GM19463 (cell line): Measurements from ENCODE around the gene FGF18.

Experiments used
- ATAC-seq: cut with Tn5 transposase; IDR thresholded peaks from one replicate; pipeline ENCODE4 v1.9.1; 2021; ENCODE audit warnings: mild to moderate bottlenecking, moderate library complexity; ENCODE audit not compliant: unreplicated experiment

The FGF18 gene

DNA sequence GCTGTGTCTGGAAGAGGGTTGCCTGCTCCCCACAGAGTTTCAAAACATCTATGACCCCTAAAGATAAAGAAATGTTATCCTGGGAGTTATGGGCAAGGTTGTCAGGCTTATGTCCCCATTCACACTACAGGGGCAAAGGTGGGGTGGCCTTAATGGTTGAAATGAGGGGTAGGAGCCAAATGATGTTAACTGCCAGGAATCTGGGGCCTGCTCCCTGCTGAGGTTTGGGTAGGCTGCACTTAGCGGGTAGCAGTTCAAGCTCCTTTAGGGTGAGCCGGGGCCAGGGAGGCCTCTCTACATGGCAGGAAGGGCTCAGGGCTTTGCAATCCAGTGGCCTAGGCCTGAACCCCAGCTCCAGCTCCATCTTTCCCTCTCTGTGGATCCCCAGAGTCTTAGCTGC, 3.0 kb downstream of the FGF18 start:
- ATAC-seq = no peak

DNA sequence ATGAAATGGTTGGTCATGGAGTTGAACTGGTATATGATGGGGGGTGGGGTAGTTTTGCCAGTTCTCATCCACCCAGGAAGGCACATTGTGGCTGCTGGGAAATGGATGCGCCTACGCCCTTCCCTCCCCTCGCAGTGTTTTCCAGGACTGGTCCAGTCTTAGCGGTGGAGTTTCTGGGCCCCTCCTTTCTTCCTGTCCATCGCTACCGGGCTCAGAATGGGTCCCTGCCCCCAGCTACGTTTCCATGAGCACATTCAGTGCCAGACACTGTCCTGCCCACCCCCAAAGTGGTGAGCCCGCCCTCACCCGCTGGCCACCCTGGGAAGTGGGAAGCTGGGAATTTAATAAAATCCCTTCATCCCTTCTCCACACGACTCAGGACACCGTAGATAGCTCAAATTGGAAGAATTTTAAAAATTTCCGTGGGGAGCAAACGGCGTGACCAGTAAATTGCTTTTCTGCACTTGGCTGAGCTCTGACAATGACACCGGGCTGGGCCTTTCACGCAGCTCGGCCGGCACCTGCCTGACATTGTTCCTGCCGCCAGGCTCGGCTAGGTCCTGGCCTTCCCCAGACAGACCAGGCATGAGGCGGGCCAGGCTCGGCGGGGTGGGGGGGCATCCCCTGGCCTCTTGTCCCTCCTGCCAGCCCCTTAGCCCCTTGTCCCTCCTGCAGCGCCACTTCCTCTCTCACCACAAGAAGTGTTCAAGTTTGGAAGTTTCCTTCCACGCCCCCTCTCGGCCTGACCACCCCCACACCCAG, 3.6 kb downstream of the FGF18 start:
- ATAC-seq = no peak

DNA sequence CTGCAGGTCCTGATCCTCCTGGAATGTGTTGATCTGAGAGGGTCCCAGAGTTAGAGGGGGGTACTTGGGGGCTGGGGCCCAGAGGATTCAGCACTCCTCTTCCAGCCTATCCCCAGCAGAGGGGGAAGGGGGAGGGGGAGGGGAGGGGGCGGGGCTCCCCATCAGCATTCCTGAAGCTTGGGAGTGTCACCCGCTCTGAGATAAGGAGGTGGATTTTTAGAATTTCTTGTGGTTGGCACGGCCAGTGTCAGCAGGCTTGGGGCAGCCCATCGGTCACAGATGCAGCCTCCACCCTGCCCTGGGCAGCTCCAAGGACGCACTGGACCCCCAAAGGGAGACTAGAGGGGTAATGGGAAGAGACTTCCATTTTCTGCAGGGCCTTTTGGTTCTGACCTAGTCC, 5.3 kb downstream of the FGF18 start:
- no peak for ATAC-seq

DNA sequence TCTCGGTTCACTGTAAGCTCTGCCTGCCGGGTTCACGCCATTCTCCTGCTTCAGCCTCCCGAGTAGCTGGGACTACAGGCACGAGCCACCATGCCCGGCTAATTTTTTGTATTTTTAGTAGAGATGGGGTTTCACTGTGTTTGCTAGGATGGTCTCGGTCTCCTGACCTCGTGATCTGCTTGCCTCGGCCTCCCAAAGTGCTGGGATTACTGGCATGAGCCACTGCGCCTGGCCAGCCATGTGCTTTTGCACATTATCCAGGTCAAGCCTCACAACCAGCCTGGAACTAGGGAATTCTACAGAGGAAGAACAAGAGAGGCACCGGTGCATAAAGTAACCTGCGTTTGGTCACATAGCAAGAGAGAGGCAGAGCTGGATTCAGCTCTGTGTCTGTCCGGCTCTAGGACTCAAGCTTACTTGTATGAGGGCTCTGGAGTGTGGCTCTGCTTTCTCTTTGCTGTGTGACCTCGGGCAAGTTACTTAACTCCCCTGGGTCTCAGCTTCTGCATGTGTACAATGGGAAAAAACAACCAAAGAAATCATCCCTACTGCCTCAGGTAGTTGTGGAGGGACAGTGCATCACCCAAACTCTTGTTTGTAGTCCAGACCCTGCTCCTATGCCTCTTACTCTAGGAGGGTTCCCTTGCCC, 6.3 kb downstream of the FGF18 start:
- no peak for ATAC-seq

DNA sequence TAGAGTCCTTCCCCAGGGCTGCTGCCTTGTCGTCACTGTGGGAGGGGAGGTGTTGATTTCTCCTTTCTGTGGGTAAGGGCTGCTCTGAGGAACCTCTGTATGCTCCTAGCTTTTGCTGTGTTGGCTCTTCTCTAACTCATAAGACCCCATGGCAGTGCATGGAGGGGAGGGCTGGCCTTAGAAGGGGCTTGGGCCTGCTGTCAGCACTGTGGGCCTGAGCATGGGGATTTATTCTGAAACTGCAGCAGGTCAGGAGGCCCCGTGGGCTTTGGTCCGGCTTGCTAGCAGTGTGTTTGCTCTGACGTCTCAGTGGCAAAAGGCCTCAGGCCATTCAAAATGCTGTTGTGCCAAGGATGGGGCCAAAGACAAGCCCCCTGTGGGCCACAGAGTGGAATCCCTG, 6.8 kb downstream of the FGF18 start:
- ATAC-seq = no peak

DNA sequence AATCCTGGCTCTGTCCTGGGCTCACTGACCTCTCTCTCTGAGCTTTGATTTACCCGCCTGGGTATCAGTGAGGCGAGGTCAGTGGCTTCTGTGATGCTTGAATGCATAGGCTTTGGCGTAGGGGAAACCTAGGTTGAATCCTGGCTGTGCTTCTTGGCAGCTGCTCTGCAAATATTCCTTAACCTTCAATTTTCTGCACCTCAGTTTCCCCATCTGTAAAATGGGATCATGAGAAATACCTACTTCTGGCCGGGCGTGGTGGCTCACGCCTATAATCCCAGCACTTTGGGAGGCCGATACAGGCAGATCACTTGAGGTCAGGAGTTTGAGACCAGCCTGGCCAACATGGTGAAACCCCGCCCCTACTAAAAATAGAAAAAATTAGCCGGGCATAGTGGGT, 7.2 kb downstream of the FGF18 start:
- ATAC-seq = no peak

DNA sequence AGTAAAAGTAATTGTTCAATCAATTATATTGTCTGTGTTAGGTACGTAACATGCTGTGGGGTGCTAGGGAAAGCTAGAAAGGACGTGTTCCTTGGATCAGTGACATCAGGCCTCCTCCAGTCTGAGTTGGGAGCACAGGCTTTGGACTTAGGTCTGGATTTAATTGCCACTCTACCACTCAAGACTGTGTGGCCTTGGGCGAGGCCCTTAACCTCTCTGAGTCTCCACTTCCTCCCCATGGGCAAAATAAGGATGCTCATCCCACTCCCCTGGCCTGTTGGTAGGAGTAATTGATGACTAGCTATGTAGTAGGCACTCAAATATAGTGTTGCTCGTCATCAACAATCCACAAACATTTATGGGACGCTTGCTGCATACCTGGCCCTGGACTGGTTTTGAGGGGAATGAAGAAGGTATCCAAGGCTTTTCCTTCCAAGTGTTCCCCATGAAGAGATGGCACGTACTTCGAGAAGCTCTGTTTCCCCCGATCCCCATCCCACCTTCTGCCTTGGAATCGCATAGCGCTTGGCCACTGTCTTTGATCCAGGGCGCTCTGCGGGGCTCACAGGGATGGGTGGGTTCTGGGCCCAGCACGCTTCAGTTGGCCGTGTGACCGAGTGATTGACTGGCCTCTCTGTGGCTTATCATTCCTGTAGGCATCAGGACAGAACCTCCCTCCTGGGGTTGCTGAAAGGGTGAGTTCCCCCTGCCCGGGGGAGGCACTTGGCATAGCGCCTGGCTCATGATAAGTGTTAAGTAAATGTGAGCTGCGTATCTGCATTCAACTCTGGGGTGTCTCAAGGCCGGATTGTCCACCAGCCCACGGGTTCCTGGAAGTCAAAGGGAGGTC, 8.1 kb downstream of the FGF18 start:
- ATAC-seq = no peak

DNA sequence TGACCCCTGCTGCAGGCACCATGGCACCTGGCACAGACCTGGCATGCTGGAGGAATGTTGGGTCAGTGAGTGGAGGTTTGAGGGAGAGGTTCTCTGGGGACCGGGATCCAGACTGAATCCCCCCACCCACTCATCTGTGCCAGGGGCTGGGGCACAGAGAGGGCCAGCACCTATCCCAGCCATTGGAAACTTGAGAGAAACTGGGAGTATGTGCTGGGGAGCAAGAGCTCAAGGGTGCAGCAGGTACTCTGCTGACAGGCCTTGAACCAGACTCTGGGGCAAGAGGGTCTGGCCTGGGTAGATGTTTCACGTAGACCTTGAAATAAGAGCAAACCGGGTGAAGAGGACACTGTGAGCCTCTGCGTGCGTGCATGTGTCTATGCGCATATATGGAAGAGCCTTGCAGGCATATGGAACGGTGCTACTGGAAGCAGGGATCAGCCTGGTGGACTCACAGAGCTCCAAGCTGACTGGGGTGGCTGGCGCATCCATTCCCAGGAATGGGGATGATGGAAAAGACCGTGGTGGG, 8.8 kb downstream of the FGF18 start:
- ATAC-seq = no peak

DNA sequence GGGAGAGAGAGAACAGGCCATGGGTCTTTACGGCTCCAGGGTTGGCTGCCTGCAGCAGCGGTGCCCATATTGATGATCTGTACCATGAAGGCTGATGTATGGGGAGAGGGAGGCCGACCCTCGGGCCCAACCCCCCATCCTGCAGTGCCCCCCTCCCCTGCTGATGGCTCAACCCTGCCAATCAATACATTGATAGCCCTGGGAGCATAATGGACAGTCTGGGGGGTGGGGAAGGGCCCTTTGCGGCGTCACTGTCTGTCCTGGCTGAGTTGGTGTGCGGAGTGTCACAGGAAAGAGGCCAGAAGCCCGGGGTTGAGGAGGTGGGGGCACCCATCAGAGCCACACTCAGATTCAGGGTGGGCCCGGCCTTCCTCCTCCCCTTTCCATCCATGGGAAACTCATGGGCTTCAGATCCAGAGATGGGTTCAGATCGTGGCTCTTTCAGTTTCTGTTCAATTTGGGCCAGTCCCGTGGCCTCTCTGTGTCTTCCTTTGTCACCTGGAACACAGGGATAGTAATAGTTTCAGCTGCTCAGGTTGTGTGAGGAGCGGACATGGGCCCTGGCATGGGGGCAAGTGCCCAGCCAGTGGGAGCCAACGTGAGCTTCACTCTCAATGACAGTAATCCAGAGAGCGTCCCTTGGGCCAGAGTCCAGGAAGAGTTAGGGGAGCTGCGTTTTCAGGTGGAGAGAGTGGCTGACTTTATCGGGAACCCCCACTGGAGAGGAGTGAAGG, 9.5 kb downstream of the FGF18 start:
- no peak for ATAC-seq

DNA sequence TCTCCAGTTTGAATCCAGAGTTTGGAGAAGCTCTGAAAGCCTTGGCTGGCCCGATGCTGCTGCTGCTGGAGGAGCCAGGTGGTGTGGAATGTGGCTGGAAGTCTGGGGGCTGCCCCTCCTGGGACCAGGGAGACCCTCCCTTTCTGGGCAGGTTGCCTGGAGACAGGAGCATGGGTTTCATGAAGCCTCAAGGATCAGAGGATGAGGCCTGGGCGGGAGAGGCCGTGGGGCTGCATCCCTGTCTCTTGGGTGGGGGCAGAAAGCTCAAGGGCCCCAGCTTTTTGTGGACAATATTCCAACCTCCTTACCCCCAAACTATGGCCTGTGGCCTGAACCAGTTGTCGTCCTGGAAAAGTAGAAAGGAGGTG, 10.1 kb downstream of the FGF18 start:
- no peak for ATAC-seq

DNA sequence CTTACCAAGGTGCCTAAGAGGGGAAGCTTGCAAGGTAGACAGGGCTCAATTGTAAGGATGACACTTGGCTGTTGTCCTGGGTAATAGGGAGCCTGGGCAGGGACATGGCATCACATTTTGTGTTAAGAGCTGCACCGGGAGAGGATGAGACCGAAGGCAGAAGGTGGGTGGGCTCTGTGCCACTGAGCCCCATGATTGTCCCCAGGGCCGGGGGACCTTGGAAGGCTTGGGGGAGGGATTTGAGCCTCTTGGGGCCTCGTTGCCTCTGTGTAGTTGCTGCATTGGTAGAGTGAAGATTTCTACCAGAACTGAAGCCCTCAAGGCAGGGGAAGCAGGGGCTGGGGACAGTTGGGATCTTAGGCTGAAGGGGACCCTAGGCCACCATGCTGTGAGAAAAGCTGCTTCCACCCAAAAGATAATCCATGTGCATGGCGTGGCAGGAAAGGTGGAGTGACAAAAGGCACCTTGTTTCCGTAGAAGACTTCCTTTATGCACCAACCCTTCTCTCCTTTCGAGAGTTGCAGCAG, 11.9 kb downstream of the FGF18 start:
- ATAC-seq = no peak

DNA sequence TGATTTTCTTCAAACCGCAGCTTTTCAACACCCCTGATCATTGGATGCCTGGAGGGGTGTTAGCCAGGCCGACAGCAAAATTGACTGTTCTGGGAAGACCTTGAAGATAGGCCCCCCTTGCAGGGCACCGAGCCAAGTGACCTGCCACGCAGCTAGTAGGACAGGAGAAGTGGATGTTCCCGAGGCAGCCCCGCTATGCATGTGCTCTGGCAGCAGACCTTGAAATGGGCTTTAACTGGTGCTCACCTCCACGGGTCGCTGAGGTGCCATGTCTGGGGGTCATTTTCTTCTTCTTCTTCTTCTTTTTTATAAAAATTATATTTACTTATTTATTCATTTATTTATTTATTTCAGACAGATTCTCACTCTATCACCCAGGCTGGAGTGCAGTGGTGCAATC, 12.6 kb downstream of the FGF18 start:
- no peak for ATAC-seq

DNA sequence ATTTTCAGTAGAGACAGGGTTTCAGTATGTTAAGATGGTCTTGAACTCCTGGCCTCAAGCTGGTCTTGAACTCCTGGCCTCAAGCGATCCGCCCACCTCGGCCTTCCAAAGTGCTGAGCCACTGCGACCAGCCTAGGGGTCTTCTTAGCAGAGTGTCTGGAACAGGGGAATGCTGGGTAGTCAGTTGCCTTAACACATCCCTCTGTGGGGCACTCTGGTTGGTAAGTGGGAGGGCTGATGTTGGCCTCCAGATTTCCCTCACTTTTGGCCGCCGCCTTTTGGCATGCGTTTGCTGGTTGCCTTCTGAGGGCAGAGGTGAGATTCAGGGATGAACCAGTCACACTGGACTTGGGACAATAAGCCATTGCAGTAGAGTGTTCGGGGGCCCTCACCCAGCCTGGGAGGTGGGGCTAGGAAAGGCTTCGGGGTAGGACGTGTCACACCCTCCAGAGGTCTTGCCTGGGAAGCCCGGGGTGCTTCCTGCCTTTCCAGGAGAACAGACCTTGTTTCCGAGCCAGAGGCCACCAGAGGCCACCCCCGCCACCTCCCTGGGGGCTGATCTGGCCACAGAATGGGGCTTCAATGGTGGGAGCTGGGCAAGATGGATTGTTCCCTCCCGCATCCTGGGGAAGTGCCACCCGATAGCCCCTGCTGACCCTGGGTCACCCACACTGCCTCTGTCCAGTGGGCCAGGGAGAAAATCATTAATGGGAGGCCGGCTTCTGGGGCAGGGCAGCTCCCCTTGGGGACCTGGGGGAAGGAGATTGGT, 13.3 kb downstream of the FGF18 start:
- ATAC-seq = no peak

DNA sequence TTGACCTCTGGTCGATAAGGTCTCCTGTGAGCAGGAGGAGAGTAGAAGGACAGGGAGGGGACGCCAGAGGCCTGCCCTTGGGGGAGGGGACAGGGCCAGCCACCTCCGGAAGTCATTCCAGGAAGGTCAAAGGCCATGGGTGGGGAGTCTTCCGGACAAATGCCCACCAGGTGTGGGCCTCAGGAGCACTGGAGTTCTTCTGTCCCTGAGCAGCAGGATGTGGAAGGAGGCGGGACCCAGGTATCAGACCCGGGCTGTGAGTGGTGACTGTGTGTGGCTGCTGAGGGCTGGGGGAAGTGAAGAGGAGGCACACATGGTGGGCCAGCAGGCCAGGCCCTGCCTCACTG, 13.9 kb downstream of the FGF18 start:
- no peak for ATAC-seq

DNA sequence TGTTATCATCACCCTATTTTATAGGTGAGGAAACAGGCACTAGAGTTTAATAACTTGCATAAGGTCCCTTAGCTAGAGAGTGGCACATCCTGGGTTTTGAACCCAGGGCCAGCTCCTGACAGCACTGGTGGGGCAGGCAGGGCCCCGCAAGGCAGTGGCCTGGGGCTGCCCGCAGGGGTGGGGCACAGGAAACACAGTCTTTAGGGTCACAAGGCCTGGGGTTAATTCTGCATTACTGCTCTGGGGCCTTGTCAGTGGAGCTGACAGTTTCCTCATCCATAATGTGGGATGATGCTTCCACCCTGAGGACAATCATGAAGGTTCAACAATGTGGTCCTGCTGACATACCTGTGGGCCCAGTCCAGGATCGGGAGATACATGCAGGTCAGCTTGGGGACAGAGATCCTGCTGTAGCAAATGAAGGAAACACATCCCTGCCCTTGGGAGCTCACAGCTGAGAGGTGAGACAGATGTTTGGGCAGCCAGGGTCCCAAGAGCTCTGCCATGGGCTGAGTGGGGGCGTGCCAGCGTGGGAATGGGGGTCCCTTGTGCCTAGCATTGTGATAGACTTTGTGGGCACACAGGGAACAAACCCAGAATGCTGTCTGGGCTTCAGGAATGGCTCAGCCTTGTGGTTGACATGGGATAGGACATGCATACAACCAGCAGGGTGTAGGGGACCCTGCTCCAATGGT, 14.7 kb downstream of the FGF18 start:
- no peak for ATAC-seq

DNA sequence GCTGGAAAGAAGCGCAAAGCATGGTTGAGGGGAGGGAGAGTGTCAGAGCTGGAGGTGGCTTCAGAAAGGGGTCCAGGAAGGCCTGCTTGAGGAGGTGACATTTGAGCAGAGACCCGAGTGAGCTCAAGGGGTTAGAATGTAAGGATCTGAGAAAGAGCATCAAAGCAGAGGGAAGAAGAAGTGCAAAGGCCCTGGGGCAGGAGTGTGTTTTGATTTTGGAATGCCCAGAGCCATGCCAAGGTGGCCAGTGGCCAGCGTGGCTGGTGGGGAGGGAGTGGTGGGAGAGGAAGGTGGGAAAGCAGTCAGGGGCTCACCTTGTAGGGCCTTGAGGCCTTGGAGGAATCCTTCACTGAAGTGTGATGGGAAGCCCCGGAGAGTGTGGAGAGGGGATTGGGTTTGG, 15.4 kb downstream of the FGF18 start:
- ATAC-seq = no peak

DNA sequence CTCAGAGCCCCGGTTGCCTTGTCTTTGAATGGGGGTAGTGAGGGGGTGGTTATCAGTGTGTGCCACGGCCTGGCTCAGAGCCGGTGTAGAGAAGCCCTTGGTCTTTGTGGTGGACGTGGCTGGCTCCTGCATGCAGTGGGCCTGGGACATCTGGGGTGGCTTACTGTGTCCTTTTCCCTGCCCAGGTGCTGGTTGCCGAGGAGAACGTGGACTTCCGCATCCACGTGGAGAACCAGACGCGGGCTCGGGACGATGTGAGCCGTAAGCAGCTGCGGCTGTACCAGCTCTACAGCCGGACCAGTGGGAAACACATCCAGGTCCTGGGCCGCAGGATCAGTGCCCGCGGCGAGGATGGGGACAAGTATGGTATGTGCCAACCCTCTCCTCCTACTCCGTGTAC, 16.5 kb downstream of the FGF18 start:
- no peak for ATAC-seq

DNA sequence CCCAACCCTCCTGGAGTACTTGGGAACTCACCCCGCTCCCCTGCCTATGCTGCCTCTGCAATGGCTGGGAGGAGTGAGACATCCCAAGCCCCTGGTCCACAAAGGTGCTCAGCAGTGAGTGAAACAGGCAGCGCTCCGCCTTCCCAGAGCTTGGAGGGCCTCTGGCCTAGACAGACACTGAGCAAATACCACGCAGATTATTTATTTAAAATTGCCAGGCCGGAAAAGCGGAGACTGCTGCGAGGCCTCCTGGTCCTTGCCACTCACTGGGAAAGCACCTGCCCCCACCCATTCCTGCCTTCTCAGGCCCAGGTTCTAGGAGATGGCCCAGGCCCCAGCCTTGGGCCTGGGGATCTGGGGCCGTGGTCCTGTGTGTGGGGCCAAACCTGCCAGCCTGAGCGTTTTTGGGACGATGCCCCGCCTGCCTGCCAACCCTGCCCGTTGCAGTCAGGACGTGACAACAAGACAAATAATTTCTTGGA, 17.4 kb downstream of the FGF18 start:
- no peak for ATAC-seq

DNA sequence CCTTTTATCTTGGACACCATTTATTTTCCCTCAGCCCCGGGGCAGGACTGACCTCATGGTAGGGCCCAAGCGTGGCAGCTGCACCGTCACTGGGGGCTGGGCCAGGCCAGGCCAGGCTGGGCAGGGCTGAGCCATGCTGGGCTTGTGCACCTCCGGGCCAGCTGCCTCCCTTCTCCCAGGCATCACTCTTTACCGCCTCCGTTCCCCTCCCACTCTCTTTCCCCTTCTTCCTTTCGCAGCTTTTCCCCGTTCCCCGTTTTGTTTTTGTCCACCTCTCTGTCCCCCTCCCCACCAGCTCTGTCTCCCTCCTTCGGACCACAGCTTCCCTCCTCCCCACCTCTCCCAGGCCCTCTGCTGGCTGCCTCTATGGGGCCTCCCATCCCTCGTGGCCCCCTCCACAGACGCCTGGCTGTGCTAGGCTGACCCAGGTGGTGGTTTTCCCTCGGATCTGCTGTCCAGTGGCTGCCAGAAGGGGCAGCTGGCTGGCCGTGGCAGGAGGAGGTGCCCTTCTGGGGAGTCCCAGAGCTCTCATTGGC, 17.9 kb downstream of the FGF18 start:
- ATAC-seq = no peak
